Endothelial cell (in vitro differentiated cells): ENCODE measurements around the gene BOLA1. TPM values are rescaled to one million over a fixed set of nuclear protein-coding genes. Genes with fewer than 3 reads are reported as not detected.
A peak's percentile ranks its signal among the peaks of the same experiment; 100 is the strongest.

Experiments used
- DNase-seq: peaks from one replicate; pipeline ENCODE4 v3.0.0; 2021; ENCODE audit warnings: low spot score
- H3K27ac Mint-ChIP-seq: one replicate; pipeline ENCODE4 v1.8.0; 2021; ENCODE audit warnings: mixed read lengths, inconsistent platforms; ENCODE audit not compliant: unreplicated experiment
- H3K27me3 Mint-ChIP-seq: one replicate; pipeline ENCODE4 v1.8.0; 2021; ENCODE audit warnings: mild to moderate bottlenecking, moderate library complexity, mixed read lengths, inconsistent platforms; ENCODE audit not compliant: unreplicated experiment
- H3K36me3 Mint-ChIP-seq: one replicate; pipeline ENCODE4 v1.8.0; 2021; ENCODE audit warnings: mild to moderate bottlenecking, low read depth, mixed read lengths, inconsistent platforms; ENCODE audit not compliant: unreplicated experiment
- H3K4me1 Mint-ChIP-seq: one replicate; pipeline ENCODE4 v1.8.0; 2021; ENCODE audit warnings: mild to moderate bottlenecking, mixed read lengths, inconsistent platforms; ENCODE audit not compliant: unreplicated experiment
- H3K4me3 Mint-ChIP-seq: one replicate; pipeline ENCODE4 v1.8.0; 2021; ENCODE audit warnings: mild to moderate bottlenecking, mixed read lengths, inconsistent platforms; ENCODE audit not compliant: unreplicated experiment
- H3K9me3 Mint-ChIP-seq: one replicate; pipeline ENCODE4 v1.8.0; 2021; ENCODE audit warnings: mixed read lengths, inconsistent platforms; ENCODE audit not compliant: unreplicated experiment
- total RNA-seq: library from RNA; stranded (reverse); fragmentation: NEBNext Ultra II Directional; extraction: Animal tissue kit (Norgen Biotek cat#: 25700); gene quantifications from one replicate; pipeline ENCODE4 v1.2.1, GENCODE V29; 2021; ENCODE audit not compliant: unreplicated experiment
- TF ChIP-seq, protein P1 (sequence below): fragments of 200-600 bp; sonication (generic); IDR thresholded peaks from one replicate; pipeline ENCODE4 v1.5.0; 2021; ENCODE audit warnings: antibody characterized with exemption; ENCODE audit not compliant: unreplicated experiment

The BOLA1 gene
- total RNA-seq, 1 donor from 2014 or later: 7.7 TPM

DNA sequence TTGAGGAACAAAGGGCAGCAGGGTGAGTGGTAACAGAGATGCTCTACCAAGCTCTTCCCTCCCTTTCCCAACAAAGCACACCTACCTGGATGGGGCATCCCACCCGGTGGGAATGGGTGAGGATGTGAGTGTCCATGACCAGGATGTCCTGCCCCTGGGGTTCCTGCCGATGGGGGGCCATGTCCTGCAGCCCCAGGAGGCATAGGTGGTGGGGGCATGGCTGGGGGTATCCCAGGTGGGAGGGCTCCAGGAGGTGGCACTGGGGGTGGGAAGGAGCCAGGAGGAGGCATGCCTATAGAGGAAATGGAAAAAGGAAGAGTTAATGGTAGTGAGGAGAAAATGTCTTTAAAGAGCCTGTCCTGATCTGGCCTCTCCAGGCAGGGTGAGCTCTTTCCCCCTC, 26.4 kb downstream of the BOLA1 start:
- H3K36me3 Mint-ChIP-seq: peaks cover 52% of the 10 kb centered on the region
- TF ChIP-seq, protein P1, sequence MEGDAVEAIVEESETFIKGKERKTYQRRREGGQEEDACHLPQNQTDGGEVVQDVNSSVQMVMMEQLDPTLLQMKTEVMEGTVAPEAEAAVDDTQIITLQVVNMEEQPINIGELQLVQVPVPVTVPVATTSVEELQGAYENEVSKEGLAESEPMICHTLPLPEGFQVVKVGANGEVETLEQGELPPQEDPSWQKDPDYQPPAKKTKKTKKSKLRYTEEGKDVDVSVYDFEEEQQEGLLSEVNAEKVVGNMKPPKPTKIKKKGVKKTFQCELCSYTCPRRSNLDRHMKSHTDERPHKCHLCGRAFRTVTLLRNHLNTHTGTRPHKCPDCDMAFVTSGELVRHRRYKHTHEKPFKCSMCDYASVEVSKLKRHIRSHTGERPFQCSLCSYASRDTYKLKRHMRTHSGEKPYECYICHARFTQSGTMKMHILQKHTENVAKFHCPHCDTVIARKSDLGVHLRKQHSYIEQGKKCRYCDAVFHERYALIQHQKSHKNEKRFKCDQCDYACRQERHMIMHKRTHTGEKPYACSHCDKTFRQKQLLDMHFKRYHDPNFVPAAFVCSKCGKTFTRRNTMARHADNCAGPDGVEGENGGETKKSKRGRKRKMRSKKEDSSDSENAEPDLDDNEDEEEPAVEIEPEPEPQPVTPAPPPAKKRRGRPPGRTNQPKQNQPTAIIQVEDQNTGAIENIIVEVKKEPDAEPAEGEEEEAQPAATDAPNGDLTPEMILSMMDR: no peak
- H3K4me3 Mint-ChIP-seq: peak overlapping the region; percentile 99
- H3K9me3 Mint-ChIP-seq: no peaks in the 10 kb centered on the region
- H3K27ac Mint-ChIP-seq: peak overlapping the region; percentile 61
- DNase-seq: no peak
- H3K27me3 Mint-ChIP-seq: peaks cover 10% of the 10 kb centered on the region
- peaks cover 30% of the 10 kb centered on the region for H3K4me1 Mint-ChIP-seq

DNA sequence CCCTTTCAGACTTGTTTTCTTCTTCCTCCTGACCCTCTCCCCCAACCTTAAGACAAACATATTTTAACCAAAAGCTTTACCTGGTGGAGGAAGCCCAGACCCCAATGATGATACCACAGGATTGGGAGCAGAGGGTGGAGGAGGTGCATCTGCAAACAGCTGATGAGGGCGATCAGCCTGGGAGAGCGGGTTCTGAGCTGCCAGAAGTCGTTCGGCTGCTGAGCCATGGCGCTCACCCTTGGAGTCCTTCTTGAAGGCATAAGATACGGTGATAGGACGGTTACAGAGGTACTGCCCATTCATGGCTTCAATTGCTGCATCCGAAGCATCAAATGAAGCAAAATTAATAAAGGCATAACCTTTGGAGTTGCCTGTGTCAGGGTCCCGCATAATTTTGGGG, 26.9 kb downstream of the BOLA1 start:
- Mint-ChIP-seq H3K27me3 (peaks cover 12% of the 10 kb centered on the region), H3K4me1 (peaks cover 30% of the 10 kb centered on the region), H3K9me3 (no peaks in the 10 kb centered on the region), H3K36me3 (peaks cover 55% of the 10 kb centered on the region), H3K27ac (peak overlapping the region; percentile 61), H3K4me3 (peak overlapping the region; percentile 99)
- TF ChIP-seq, protein P1: no peak
- no peak for DNase-seq

DNA sequence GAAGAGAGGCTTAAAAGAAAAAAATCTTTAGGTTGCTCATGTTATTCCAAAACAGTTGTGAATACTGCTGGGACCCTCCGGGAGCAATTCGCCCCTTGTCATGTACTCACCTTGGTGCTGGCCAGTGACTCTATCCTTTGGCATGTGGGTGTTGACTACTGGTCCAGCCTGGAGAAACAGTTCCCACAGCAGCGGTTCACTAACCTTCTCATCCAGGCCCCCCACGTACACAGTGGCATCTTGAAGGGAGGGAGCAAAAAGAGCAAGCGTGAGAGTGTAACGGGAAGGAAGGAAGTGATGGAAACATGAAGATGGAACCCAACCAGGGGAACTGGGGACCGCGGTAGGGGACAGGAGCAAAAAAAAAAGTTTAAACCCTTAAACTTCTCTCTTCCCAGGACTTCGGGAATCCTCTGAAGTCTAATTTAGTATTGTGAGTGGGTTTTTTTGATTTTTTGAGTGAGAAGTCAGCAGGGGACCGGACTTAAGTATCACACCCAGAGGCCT, 27.7 kb downstream of the BOLA1 start:
- peak overlapping the region; percentile 96 for H3K27ac Mint-ChIP-seq
- peaks cover 58% of the 10 kb centered on the region for H3K36me3 Mint-ChIP-seq
- H3K4me3 Mint-ChIP-seq: peak overlapping the region; percentile 99
- no peaks in the 10 kb centered on the region for H3K9me3 Mint-ChIP-seq
- DNase-seq: no peak
- peaks cover 30% of the 10 kb centered on the region for H3K4me1 Mint-ChIP-seq
- peaks cover 14% of the 10 kb centered on the region for H3K27me3 Mint-ChIP-seq
- TF ChIP-seq, protein P1: no peak

DNA sequence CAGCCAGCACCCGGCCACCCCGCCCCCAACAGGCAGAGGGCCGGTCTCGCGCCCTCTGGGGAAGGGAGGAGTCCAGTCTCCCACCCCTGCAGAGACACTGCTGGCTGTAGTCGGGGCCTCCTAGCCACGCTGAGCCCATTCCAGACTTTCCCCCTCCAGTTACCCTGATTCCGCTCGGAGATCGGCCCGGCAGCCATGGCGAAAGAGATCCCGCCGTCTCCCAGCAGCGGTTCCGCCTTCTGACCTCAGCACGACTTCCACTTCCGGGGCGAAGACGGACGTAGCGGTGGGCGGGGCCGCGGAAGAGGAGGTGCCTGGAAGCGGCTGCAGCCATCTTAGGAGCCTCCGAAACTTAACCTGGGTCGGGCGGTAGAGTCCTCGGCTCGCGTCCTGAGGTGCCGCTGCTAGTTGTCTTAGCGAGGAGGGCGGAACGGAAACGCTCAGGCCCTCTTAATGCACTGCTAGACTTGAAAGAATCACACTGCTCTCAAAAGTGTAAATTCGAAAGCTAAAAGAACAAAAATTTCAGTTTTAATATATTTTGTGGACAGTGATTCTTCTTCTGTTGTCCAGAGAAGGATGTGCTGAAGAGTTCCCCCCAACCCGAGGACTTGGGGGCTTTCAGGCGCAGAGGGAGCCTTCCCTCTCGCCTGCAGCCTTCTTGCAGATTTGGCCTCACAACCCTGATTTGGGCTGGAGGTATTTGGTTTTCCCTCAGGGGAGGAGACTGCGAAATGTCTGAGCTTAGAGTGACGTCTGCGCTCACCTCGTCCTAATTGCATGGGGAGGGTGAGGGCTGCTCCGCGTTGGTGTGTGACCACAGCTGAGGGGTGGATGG, 28.4 kb downstream of the BOLA1 start, which contains the start of gene SF3B4:
SF3B4 (minus strand) TSS at position 241 of the 838 bp plus-strand sequence; CDS start at position 197, 44 bp downstream.
- TF ChIP-seq, protein P1: no peak
- Mint-ChIP-seq H3K27ac (peak within 1 kb of the TSS; percentile 96), H3K27me3 (peaks cover 17% of the 10 kb centered on the region), H3K4me1 (peaks cover 30% of the 10 kb centered on the region), H3K36me3 (peaks cover 62% of the 10 kb centered on the region), H3K9me3 (no peaks in the 10 kb centered on the region), H3K4me3 (peak within 1 kb of the TSS; percentile 99)
- peak; percentile 86 for DNase-seq

DNA sequence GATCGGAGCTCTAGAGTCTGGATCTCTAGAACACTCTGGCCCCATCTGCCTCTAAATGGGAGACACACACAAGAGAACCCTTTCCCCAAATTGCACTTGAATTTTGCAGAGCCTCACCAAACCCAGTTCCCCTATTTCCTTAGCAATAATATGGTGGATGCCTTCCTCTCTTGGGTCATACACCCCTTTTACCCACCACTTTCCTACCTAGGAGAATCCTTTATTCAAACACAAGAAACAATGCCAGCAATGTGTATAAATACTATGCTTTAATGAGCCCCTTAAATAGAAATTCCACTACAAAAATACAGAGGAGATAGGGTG, 29.0 kb downstream of the BOLA1 start:
- no peak for DNase-seq

More for the DNA sequence above, 29.0 kb downstream of the BOLA1 start:
- H3K4me3 Mint-ChIP-seq: peak overlapping the region; percentile 99
- TF ChIP-seq, protein P1: no peak
- H3K27me3 Mint-ChIP-seq: peaks cover 17% of the 10 kb centered on the region
- H3K36me3 Mint-ChIP-seq: peaks cover 58% of the 10 kb centered on the region
- peaks cover 30% of the 10 kb centered on the region for H3K4me1 Mint-ChIP-seq
- H3K27ac Mint-ChIP-seq: peak overlapping the region; percentile 96
- no peaks in the 10 kb centered on the region for H3K9me3 Mint-ChIP-seq
